Ovary (tissue), 9 donors: ENCODE data around the gene ALK. TPM values are rescaled to one million over a fixed set of nuclear protein-coding genes. Genes with fewer than 3 reads are reported as not detected.
A peak's percentile ranks its signal among the peaks of the same experiment; 100 is the strongest.

Experiments
- DNase-seq, 5 donors: peaks; one replicate each; pipeline ENCODE4 v3.0.0-alpha.2; 2019 to 2020
- H3K27ac ChIP-seq, 2 donors: fragments of 200-600 bp; one replicate each; pipeline versions ENCODE4 v1.5.1 to v1.8.0; 2019 to 2022
- H3K27me3 ChIP-seq: fragments of 200-600 bp; one replicate; pipeline ENCODE4 v1.8.0; 2022
- H3K36me3 ChIP-seq: fragments of 200-600 bp; sonication (generic); one replicate; pipeline ENCODE4 v1.5.1; 2019
- H3K4me1 ChIP-seq: one replicate; pipeline ENCODE4 v1.8.1; 2013; ENCODE audit warnings: mild to moderate bottlenecking, moderate library complexity; ENCODE audit not compliant: insufficient read depth
- H3K4me3 ChIP-seq: fragments of 200-600 bp; sonication (generic); one replicate; pipeline ENCODE4 v1.5.1; 2017
- H3K9me3 ChIP-seq, 2 donors: fragments of 200-600 bp in 1 of 2; sonication (generic) in 1 of 2; one replicate each; pipeline versions ENCODE4 v1.5.1 to v1.8.1; 2013 to 2019; ENCODE audit warnings: mild to moderate bottlenecking in 1 of 2, moderate library complexity in 1 of 2
- CTCF ChIP-seq, 3 donors: fragments of 450-650 bp in 2 of 3; fragments of 200-600 bp in 1 of 3; IDR thresholded peaks; one replicate each; pipeline versions ENCODE4 v1.5.1 to v1.8.0; 2016 to 2022; ENCODE audit warnings: antibody characterized with exemption in 3 of 3, mild to moderate bottlenecking in 1 of 3
- EP300 ChIP-seq: sonication (generic); formaldehyde crosslinking; IDR thresholded peaks from one replicate; pipeline ENCODE4 v1.6.1; 2017; ENCODE audit warnings: antibody characterized with exemption
- POLR2A ChIP-seq: fragments of 450-650 bp; IDR thresholded peaks from one replicate; pipeline ENCODE4 v1.6.1; 2017; ENCODE audit warnings: antibody characterized with exemption, mild to moderate bottlenecking, moderate library complexity
- WGBS, 3 donors: extraction: QIAGEN DNeasy Blood & Tissue Kit in 1 of 3; methylation state at CpG; one replicate each; pipeline versions ENCODE4 v1.1.5 to v1.1.7; 2013 to 2017; 5-methylcytosine and 5-hydroxymethylcytosine counted together
- intact Hi-C, 4 donors: fragments of 100-400 bp; cut with DNase I; formaldehyde crosslinking; loops; one replicate each; pipeline versions ENCODE4 v1.11.0 to v1.15.1; 2022 to 2023
- polyA plus RNA-seq, 2 donors: library from polyadenylated mRNA; stranded (reverse); fragments of 200-250 nt in 1 of 2; fragments of 350-450 nt in 1 of 2; fragmentation: Illumina TruSeq in 1 of 2; extraction: RNeasy Lipid Tissue Mini Kit (QIAGEN cat#74804) in 1 of 2; gene quantifications; one replicate each; pipeline ENCODE4 v1.2.3, GENCODE V29; 2013 to 2014
- total RNA-seq, 7 donors: library from RNA; depleted of rRNA in 2 of 7; stranded (reverse); fragments of >200 nt in 2 of 7; fragmentation: NEBNext Ultra II Directional in 3 of 7; extraction: Animal tissue kit (Norgen Biotek cat#: 25700) in 3 of 7; gene quantifications; one replicate each; pipeline versions ENCODE4 v1.1.0 to v1.2.4, GENCODE V29; 2016 to 2023
- donor health status: DM: no; HTN: no; CAD: no; lungs with moderate emphysema.
- donor health status: DM: no; HTN: no; CAD: no.
- donor health status: Bipolar disorder and iron deficiency.
- donor health status: DM: yes; HTN: yes; CAD: no.
- donor health status: DM: no; HTN: no; CAD: no.
- donor health status: DM: yes; HTN: yes; CAD: no.

ALK gene
- total and polyA plus RNA-seq, 9 donors: 0.05 to 1.7 (median 0.23) TPM; not detected in 1

- 30 to 31% (median 31%) methylated on average over 6 of the region's 6 CpGs for WGBS, 3 donors
- no peak overlapping the region for H3K27ac ChIP-seq
- H3K27me3 ChIP-seq: no peaks in the 10 kb centered on the region
- no peaks in the 10 kb centered on the region for H3K4me1 ChIP-seq
- H3K9me3 ChIP-seq: peaks cover 0 to 3% of the 10 kb centered on the region in 2 donors
- no peaks in the 10 kb centered on the region for H3K36me3 ChIP-seq
- TF ChIP-seq POLR2A: no peak
- no peak for TF ChIP-seq EP300
- peak in 1 of 3 donors; percentile 36 for TF ChIP-seq CTCF (IDR thresholded peaks at IDR 0.05)
- peak in 1 of 5 donors; percentile 30 for DNase-seq
- no peak overlapping the region for H3K4me3 ChIP-seq
- intact Hi-C loops: no loop called here
Observed at GRCh38 chr2:29841386-29842004, 79.9 kb downstream of the ALK start.

GRCh38 chr2:29839306-29839705, 82.1 kb downstream of the ALK start:
- Histone ChIP-seq H3K27ac (no peak overlapping the region), H3K4me1 (no peaks in the 10 kb centered on the region), H3K27me3 (no peaks in the 10 kb centered on the region), H3K9me3 (peaks cover 0 to 3% of the 10 kb centered on the region in 2 donors), H3K4me3 (no peak overlapping the region), H3K36me3 (no peaks in the 10 kb centered on the region)
- DNase-seq: no peak
- 77 to 78% (median 78%) methylated on average over 4 of the region's 4 CpGs for WGBS, 3 donors
- TF ChIP-seq EP300: no peak
- TF ChIP-seq POLR2A: no peak
- TF ChIP-seq CTCF (IDR thresholded peaks at IDR 0.05): no peak
- intact Hi-C loops: no loop called here

- H3K9me3 ChIP-seq: peaks cover 0 to 3% of the 10 kb centered on the region in 2 donors
- TF ChIP-seq EP300 (no peak), POLR2A (no peak), CTCF (IDR thresholded peaks at IDR 0.05) (no peak)
- no peak overlapping the region for H3K27ac ChIP-seq
- H3K4me1 ChIP-seq: no peaks in the 10 kb centered on the region
- no peak overlapping the region for H3K4me3 ChIP-seq
- DNase-seq: no peak
- intact Hi-C loops: no loop called here
- H3K27me3 ChIP-seq: no peaks in the 10 kb centered on the region
- no peaks in the 10 kb centered on the region for H3K36me3 ChIP-seq
Observed at GRCh38 chr2:29837925-29838324, 83.5 kb downstream of the ALK start.

GRCh38 chr2:29834624-29835023, 86.8 kb downstream of the ALK start:
- Histone ChIP-seq H3K27me3 (no peaks in the 10 kb centered on the region), H3K4me1 (no peaks in the 10 kb centered on the region), H3K4me3 (no peak overlapping the region), H3K27ac (no peak overlapping the region), H3K9me3 (peaks cover 0 to 3% of the 10 kb centered on the region in 2 donors), H3K36me3 (no peaks in the 10 kb centered on the region)
- DNase-seq: no peak
- intact Hi-C loops: no loop called here
- TF ChIP-seq POLR2A (no peak), CTCF (IDR thresholded peaks at IDR 0.05) (no peak), EP300 (no peak)
- 70 to 78% (median 76%) methylated on average over 2 of the region's 2 CpGs for WGBS, 3 donors
